SU-DHL-6 (cell line): ENCODE measurements around the gene KCTD16.

Source experiments
- H2AFZ ChIP-seq: fragments of 200-600 bp; sonication (generic); 2 replicates; pipeline ENCODE4 v1.6.1; 2014; ENCODE audit warnings: low read depth, mild to moderate bottlenecking, moderate library complexity, mixed read lengths, antibody characterized with exemption, low read length; ENCODE audit not compliant: severe bottlenecking
- H3F3A ChIP-seq: fragments of 200-600 bp; shearing (Covaris generic); 2 replicates; pipeline ENCODE4 v1.6.0; 2016; ENCODE audit warnings: antibody characterized with exemption, mild to moderate bottlenecking; ENCODE audit not compliant: insufficient read depth
- H3K27ac ChIP-seq: fragments of 200-600 bp; sonication (generic); 2 replicates; pipeline ENCODE4 v1.5.1; 2016; ENCODE audit warnings: low read depth, mild to moderate bottlenecking, low read length, moderate library complexity, mixed read lengths
- H3K27me3 ChIP-seq: fragments of 200-600 bp; sonication (generic), shearing (Covaris generic); 2 replicates; pipeline ENCODE4 v1.6.0; 2014; ENCODE audit warnings: mild to moderate bottlenecking, low read length
- H3K36me3 ChIP-seq: fragments of 200-600 bp; sonication (generic); 2 replicates; pipeline ENCODE4 v1.6.1; 2014; ENCODE audit warnings: mild to moderate bottlenecking, low read length, mixed read lengths
- H3K4me2 ChIP-seq: fragments of 300-600, 200-600 bp; shearing (Covaris generic), sonication (generic); 2 replicates; pipeline ENCODE4 v1.6.0; 2014; ENCODE audit warnings: low read length, low read depth, mild to moderate bottlenecking; ENCODE audit not compliant: poor library complexity, severe bottlenecking
- H3K4me3 ChIP-seq: fragments of 200-600 bp; sonication (generic); 2 replicates; pipeline ENCODE4 v1.5.1; 2014; ENCODE audit warnings: antibody characterized with exemption, low read length, mild to moderate bottlenecking, mixed read lengths; ENCODE audit not compliant: insufficient read depth, poor library complexity, severe bottlenecking
- H3K79me2 ChIP-seq: fragments of 200-600 bp; sonication (generic); 2 replicates; pipeline ENCODE4 v1.6.1; 2014; ENCODE audit warnings: mild to moderate bottlenecking, low read length, moderate library complexity; ENCODE audit not compliant: insufficient read depth
- H3K9ac ChIP-seq: fragments of 200-600 bp; sonication (generic); 2 replicates; pipeline ENCODE4 v1.7.0; 2014; ENCODE audit warnings: mild to moderate bottlenecking, low read length
- H3K9me2 ChIP-seq: fragments of 200-600 bp; sonication (generic); replicated peaks from 2 replicates; pipeline ENCODE4 v1.6.1; 2014; ENCODE audit warnings: low read length; ENCODE audit not compliant: insufficient read depth
- H3K9me3 ChIP-seq: fragments of 200-600 bp; sonication (generic); 2 replicates; pipeline ENCODE4 v1.6.1; 2014; ENCODE audit warnings: low read length, mixed read lengths; ENCODE audit not compliant: insufficient read depth
- H4K20me1 ChIP-seq: fragments of 200-600 bp; sonication (generic); 2 replicates; pipeline ENCODE4 v1.6.1; 2014; ENCODE audit warnings: low read depth, mild to moderate bottlenecking, antibody characterized with exemption, low read length, moderate library complexity, mixed read lengths
- EZH2phosphoT487 ChIP-seq: fragments of 200-600 bp; sonication (generic), shearing (Covaris generic); conservative IDR thresholded peaks from 2 replicates; pipeline ENCODE4 v1.6.1; 2018; ENCODE audit warnings: mild to moderate bottlenecking, antibody characterized with exemption, low read length, moderate library complexity, mixed read lengths
- TF ChIP-seq, protein P1 (sequence below): fragments of 200-600 bp; sonication (generic); IDR thresholded peaks from one replicate; pipeline ENCODE4 v1.5.1; 2017; ENCODE audit warnings: antibody characterized with exemption, mild to moderate bottlenecking, low read length, moderate library complexity; ENCODE audit not compliant: insufficient read depth, poor library complexity, severe bottlenecking

KCTD16 gene

DNA sequence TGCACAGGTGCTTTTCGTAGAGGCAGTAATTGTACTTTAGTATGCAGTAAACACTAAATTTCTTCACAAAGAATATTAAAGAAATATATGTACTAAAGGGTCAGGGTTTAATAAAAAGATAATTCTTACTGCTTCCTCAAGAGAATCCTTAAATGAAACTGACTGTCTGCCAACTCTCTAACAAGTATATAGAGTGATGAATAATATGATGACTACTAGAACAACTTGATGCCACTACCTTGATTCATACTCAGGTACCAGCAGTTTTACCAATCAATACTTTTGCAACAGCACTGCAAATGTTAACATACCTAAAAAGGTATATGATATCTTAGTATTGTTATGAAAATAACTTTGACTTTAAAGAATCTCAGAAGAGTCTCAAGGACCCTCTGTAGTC lies 4.0 kb upstream of the KCTD16 start:
- Histone ChIP-seq H3K9me3 (no peaks in the 10 kb centered on the region), H3K27ac (no peak overlapping the region), H3F3A (0 out of 2 replicates have a peak, but pooled peaks cover 5% of the 10 kb centered on the region), H3K9me2 (no peaks in the 10 kb centered on the region), H3K79me2 (peaks cover 40% of the 10 kb centered on the region), H3K36me3 (peaks cover 58% of the 10 kb centered on the region), H3K27me3 (no peaks in the 10 kb centered on the region), H4K20me1 (no peaks in the 10 kb centered on the region), H3K4me3 (no peak overlapping the region), H3K9ac (no peak overlapping the region), H3K4me2 (peak overlapping the region; percentile 67), H2AFZ (no peak overlapping the region)
- TF ChIP-seq, protein P1, sequence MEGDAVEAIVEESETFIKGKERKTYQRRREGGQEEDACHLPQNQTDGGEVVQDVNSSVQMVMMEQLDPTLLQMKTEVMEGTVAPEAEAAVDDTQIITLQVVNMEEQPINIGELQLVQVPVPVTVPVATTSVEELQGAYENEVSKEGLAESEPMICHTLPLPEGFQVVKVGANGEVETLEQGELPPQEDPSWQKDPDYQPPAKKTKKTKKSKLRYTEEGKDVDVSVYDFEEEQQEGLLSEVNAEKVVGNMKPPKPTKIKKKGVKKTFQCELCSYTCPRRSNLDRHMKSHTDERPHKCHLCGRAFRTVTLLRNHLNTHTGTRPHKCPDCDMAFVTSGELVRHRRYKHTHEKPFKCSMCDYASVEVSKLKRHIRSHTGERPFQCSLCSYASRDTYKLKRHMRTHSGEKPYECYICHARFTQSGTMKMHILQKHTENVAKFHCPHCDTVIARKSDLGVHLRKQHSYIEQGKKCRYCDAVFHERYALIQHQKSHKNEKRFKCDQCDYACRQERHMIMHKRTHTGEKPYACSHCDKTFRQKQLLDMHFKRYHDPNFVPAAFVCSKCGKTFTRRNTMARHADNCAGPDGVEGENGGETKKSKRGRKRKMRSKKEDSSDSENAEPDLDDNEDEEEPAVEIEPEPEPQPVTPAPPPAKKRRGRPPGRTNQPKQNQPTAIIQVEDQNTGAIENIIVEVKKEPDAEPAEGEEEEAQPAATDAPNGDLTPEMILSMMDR: no peak
- no peak for TF ChIP-seq EZH2phosphoT487

GRCh38 chr5:144167998-144168397 lies 2.7 kb upstream of the KCTD16 start:
- H2AFZ ChIP-seq: no peak overlapping the region
- no peaks in the 10 kb centered on the region for H3K27me3 ChIP-seq
- H4K20me1 ChIP-seq: no peaks in the 10 kb centered on the region
- no peaks in the 10 kb centered on the region for H3K9me3 ChIP-seq
- peaks cover 45% of the 10 kb centered on the region for H3K36me3 ChIP-seq
- H3K4me2 ChIP-seq: peak overlapping the region; percentile 67
- TF ChIP-seq EZH2phosphoT487: no peak
- TF ChIP-seq, protein P1: no peak
- 0 out of 2 replicates have a peak, but pooled peaks cover 4% of the 10 kb centered on the region for H3F3A ChIP-seq
- peaks cover 40% of the 10 kb centered on the region for H3K79me2 ChIP-seq
- no peak overlapping the region for H3K27ac ChIP-seq
- H3K9me2 ChIP-seq: no peaks in the 10 kb centered on the region
- H3K4me3 ChIP-seq: no peak overlapping the region
- H3K9ac ChIP-seq: no peak overlapping the region

- no peak for TF ChIP-seq EZH2phosphoT487
- TF ChIP-seq, protein P1: no peak
- H2AFZ ChIP-seq: no peak overlapping the region
- peak overlapping the region; percentile 71 for H3K9ac ChIP-seq
- H3K27ac ChIP-seq: 0 out of 2 replicates have a peak overlapping the region, but pooled peaks have one; percentile 5
- H3K4me3 ChIP-seq: peak overlapping the region; percentile 72
- no peaks in the 10 kb centered on the region for H3K9me3 ChIP-seq
- no peaks in the 10 kb centered on the region for H3F3A ChIP-seq
- H3K27me3 ChIP-seq: no peaks in the 10 kb centered on the region
- no peaks in the 10 kb centered on the region for H4K20me1 ChIP-seq
- no peaks in the 10 kb centered on the region for H3K9me2 ChIP-seq
- peaks cover 40% of the 10 kb centered on the region for H3K79me2 ChIP-seq
- peak overlapping the region; percentile 67 for H3K4me2 ChIP-seq
- peaks cover 28% of the 10 kb centered on the region for H3K36me3 ChIP-seq
These were observed 783 bp upstream of the KCTD16 start for GRCh38 chr5:144169904-144170275.

DNA sequence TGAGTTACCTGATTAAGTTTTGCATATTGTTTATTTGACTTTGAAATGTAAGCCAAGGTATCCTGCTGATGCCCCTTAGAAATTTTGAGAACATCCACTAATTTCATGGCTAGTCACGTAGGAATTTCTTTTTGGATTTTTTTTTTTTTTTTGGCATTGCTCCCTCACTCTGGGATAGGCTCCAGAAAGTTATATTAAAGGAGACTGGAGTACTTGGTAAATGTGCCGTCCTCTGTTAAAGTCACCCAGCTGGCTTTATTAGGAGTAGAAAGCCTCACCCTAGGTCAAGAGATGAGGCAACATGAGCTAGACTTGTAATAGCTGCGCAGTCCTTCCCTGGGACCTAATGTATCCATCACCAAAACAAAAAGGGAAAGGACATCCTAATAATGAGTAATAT lies 3.1 kb downstream of the KCTD16 start:
- H3K27me3 ChIP-seq: no peaks in the 10 kb centered on the region
- H4K20me1 ChIP-seq: no peaks in the 10 kb centered on the region
- H3K9me2 ChIP-seq: no peaks in the 10 kb centered on the region
- H3K4me2 ChIP-seq: no peak overlapping the region
- H3K79me2 ChIP-seq: peaks cover 16% of the 10 kb centered on the region
- H3F3A ChIP-seq: no peaks in the 10 kb centered on the region
- peaks cover 1% of the 10 kb centered on the region; the same call in 1 of the 2 replicates for H3K36me3 ChIP-seq
- no peak overlapping the region for H3K27ac ChIP-seq
- H2AFZ ChIP-seq: no peak overlapping the region
- no peak overlapping the region for H3K9ac ChIP-seq
- H3K4me3 ChIP-seq: no peak overlapping the region
- TF ChIP-seq, protein P1: no peak
- no peak for TF ChIP-seq EZH2phosphoT487
- no peaks in the 10 kb centered on the region for H3K9me3 ChIP-seq
